Adipocyte (in vitro differentiated cells): ENCODE measurements around the gene BCL10.
A peak's percentile ranks its signal among the peaks of the same experiment; 100 is the strongest.

ENCODE experiments used
- DNase-seq: peaks from one replicate; pipeline ENCODE4 v3.0.0-alpha.2; 2015; ENCODE audit warnings: low read depth
- H3K27me3 ChIP-seq: replicated peaks from 2 replicates; pipeline ENCODE4 v1.7.0; 2013; ENCODE audit warnings: mild to moderate bottlenecking, low read length, moderate library complexity; ENCODE audit not compliant: control insufficient read depth, insufficient read depth
- H3K36me3 ChIP-seq: 2 replicates; pipeline ENCODE4 v1.7.0; 2013; ENCODE audit warnings: low read length, mild to moderate bottlenecking, moderate library complexity; ENCODE audit not compliant: control insufficient read depth, insufficient read depth, severe bottlenecking
- H3K4me1 ChIP-seq: 2 replicates; pipeline ENCODE4 v1.7.0; 2013; ENCODE audit warnings: mild to moderate bottlenecking, low read length, moderate library complexity; ENCODE audit not compliant: control insufficient read depth, insufficient read depth
- H3K4me3 ChIP-seq: 2 replicates; pipeline ENCODE4 v1.7.0; 2013; ENCODE audit warnings: mild to moderate bottlenecking, low read length, moderate library complexity
- H3K9ac ChIP-seq: 2 replicates; pipeline ENCODE4 v1.7.0; 2013; ENCODE audit warnings: mild to moderate bottlenecking, low read length, moderate library complexity
- H3K9me3 ChIP-seq: 2 replicates; pipeline ENCODE4 v1.7.0; 2013; ENCODE audit warnings: mild to moderate bottlenecking, low read length, moderate library complexity; ENCODE audit not compliant: control insufficient read depth

BCL10 gene

GRCh38 chr1:85279458-85280080, 3.1 kb upstream of the BCL10 start:
- Histone ChIP-seq H3K4me3 (peak overlapping the region; percentile 67), H3K4me1 (peaks cover 20% of the 10 kb centered on the region), H3K36me3 (no peaks in the 10 kb centered on the region), H3K9ac (peak overlapping the region; percentile 70), H3K9me3 (no peaks in the 10 kb centered on the region), H3K27me3 (no peaks in the 10 kb centered on the region)
- DNase-seq, result no peak

GRCh38 chr1:85278853-85279314, 2.5 kb upstream of the BCL10 start:
- H3K36me3 ChIP-seq, result no peaks in the 10 kb centered on the region
- DNase-seq, result peak; percentile 86
- peak overlapping the region; percentile 70 for H3K9ac ChIP-seq
- peak overlapping the region; percentile 67 for H3K4me3 ChIP-seq
- peaks cover 27% of the 10 kb centered on the region for H3K4me1 ChIP-seq
- H3K9me3 ChIP-seq, result no peaks in the 10 kb centered on the region
- no peaks in the 10 kb centered on the region for H3K27me3 ChIP-seq

GRCh38 chr1:85277802-85278201, 1.4 kb upstream of the BCL10 start:
- no peak overlapping the region for H3K4me3 ChIP-seq
- no peaks in the 10 kb centered on the region for H3K27me3 ChIP-seq
- H3K4me1 ChIP-seq, result peaks cover 35% of the 10 kb centered on the region
- DNase-seq, result no peak
- H3K9me3 ChIP-seq, result no peaks in the 10 kb centered on the region
- H3K9ac ChIP-seq, result no peak overlapping the region
- no peaks in the 10 kb centered on the region for H3K36me3 ChIP-seq

GRCh38 chr1:85276978-85277639, 677 bp upstream of the BCL10 start:
- peak overlapping the region; percentile 96 for H3K9ac ChIP-seq
- H3K36me3 ChIP-seq, result no peaks in the 10 kb centered on the region
- H3K4me3 ChIP-seq, result peak overlapping the region; percentile 98
- no peaks in the 10 kb centered on the region for H3K9me3 ChIP-seq
- H3K27me3 ChIP-seq, result no peaks in the 10 kb centered on the region
- no peak for DNase-seq
- H3K4me1 ChIP-seq, result peaks cover 35% of the 10 kb centered on the region

- no peaks in the 10 kb centered on the region for H3K9me3 ChIP-seq
- peaks cover 35% of the 10 kb centered on the region for H3K4me1 ChIP-seq
- H3K4me3 ChIP-seq, result peak overlapping the region; percentile 98
- H3K27me3 ChIP-seq, result no peaks in the 10 kb centered on the region
- peaks cover 9% of the 10 kb centered on the region for H3K36me3 ChIP-seq
- peak; percentile 39 for DNase-seq
- peak overlapping the region; percentile 96 for H3K9ac ChIP-seq
These were observed 674 bp downstream of the BCL10 start for GRCh38 chr1:85275701-85276214.

GRCh38 chr1:85274969-85275453, 1.4 kb downstream of the BCL10 start:
- H3K4me3 ChIP-seq, result peak overlapping the region; percentile 98
- peaks cover 35% of the 10 kb centered on the region for H3K4me1 ChIP-seq
- peaks cover 16% of the 10 kb centered on the region for H3K36me3 ChIP-seq
- DNase-seq, result peak; percentile 76
- H3K9me3 ChIP-seq, result no peaks in the 10 kb centered on the region
- peak overlapping the region; percentile 96 for H3K9ac ChIP-seq
- H3K27me3 ChIP-seq, result no peaks in the 10 kb centered on the region

GRCh38 chr1:85273397-85273796, 3.0 kb downstream of the BCL10 start:
- no peak for DNase-seq
- no peak overlapping the region for H3K9ac ChIP-seq
- peaks cover 32% of the 10 kb centered on the region for H3K36me3 ChIP-seq
- no peaks in the 10 kb centered on the region for H3K9me3 ChIP-seq
- peak overlapping the region; percentile 98 for H3K4me3 ChIP-seq
- peaks cover 25% of the 10 kb centered on the region for H3K4me1 ChIP-seq
- H3K27me3 ChIP-seq, result no peaks in the 10 kb centered on the region

- DNase-seq, result no peak
- peaks cover 9% of the 10 kb centered on the region for H3K4me1 ChIP-seq
- H3K27me3 ChIP-seq, result no peaks in the 10 kb centered on the region
- no peak overlapping the region for H3K9ac ChIP-seq
- H3K36me3 ChIP-seq, result peaks cover 64% of the 10 kb centered on the region
- H3K4me3 ChIP-seq, result no peak overlapping the region
- H3K9me3 ChIP-seq, result no peaks in the 10 kb centered on the region
These were observed 7.4 kb downstream of the BCL10 start for GRCh38 chr1:85268801-85269585.

GRCh38 chr1:85267313-85267712, 9.1 kb downstream of the BCL10 start:
- DNase-seq, result no peak
- H3K36me3 ChIP-seq, result peaks cover 64% of the 10 kb centered on the region
- H3K9me3 ChIP-seq, result no peaks in the 10 kb centered on the region

GRCh38 chr1:85264150-85264549, 12.3 kb downstream of the BCL10 start:
- Histone ChIP-seq H3K9ac (no peak overlapping the region), H3K4me3 (no peak overlapping the region), H3K4me1 (peaks cover 10% of the 10 kb centered on the region), H3K36me3 (peaks cover 39% of the 10 kb centered on the region), H3K9me3 (no peaks in the 10 kb centered on the region), H3K27me3 (no peaks in the 10 kb centered on the region)
- DNase-seq, result no peak

More at GRCh38 chr1:85267313-85267712, 9.1 kb downstream of the BCL10 start:
- Histone ChIP-seq H3K4me1 (no peaks in the 10 kb centered on the region), H3K9ac (no peak overlapping the region), H3K4me3 (no peak overlapping the region), H3K27me3 (no peaks in the 10 kb centered on the region)

- H3K9me3 ChIP-seq, result no peaks in the 10 kb centered on the region
- H3K4me3 ChIP-seq, result no peak overlapping the region
- H3K36me3 ChIP-seq, result peaks cover 28% of the 10 kb centered on the region
- H3K9ac ChIP-seq, result no peak overlapping the region
- peaks cover 14% of the 10 kb centered on the region for H3K4me1 ChIP-seq
- no peak for DNase-seq
- H3K27me3 ChIP-seq, result no peaks in the 10 kb centered on the region
These were observed 13.4 kb downstream of the BCL10 start for GRCh38 chr1:85262985-85263384.
